Neural crest cell (in vitro differentiated cells): ENCODE results near the gene LPP. TPM values are rescaled to one million over a fixed set of nuclear protein-coding genes. Genes with fewer than 3 reads are reported as not detected.

Experiments
- DNase-seq: peaks from one replicate; pipeline ENCODE4 v3.0.0; 2021; ENCODE audit warnings: low read depth, mixed read lengths, low spot score
- H3K27ac Mint-ChIP-seq: one replicate; pipeline ENCODE4 v1.8.0; 2021; ENCODE audit warnings: mild to moderate bottlenecking, mixed read lengths; ENCODE audit not compliant: unreplicated experiment
- H3K27me3 Mint-ChIP-seq: 2 replicates; pipeline ENCODE4 v1.8.0; 2021; ENCODE audit warnings: low read depth, mild to moderate bottlenecking, mixed read lengths
- H3K36me3 Mint-ChIP-seq: 2 replicates; pipeline ENCODE4 v1.8.0; 2021; ENCODE audit warnings: low read depth, mild to moderate bottlenecking, mixed read lengths
- H3K4me1 Mint-ChIP-seq: 2 replicates; pipeline ENCODE4 v1.8.0; 2021; ENCODE audit warnings: mixed read lengths
- H3K4me3 Mint-ChIP-seq: one replicate; pipeline ENCODE4 v1.8.0; 2021; ENCODE audit warnings: mild to moderate bottlenecking, mixed read lengths
- H3K9me3 Mint-ChIP-seq: 2 replicates; pipeline ENCODE4 v1.8.0; 2021; ENCODE audit warnings: mixed read lengths
- CTCF ChIP-seq: fragments of 200-600 bp; sonication (generic); conservative IDR thresholded peaks from 2 replicates; pipeline ENCODE4 v1.5.0; 2021; ENCODE audit warnings: antibody characterized with exemption, mild to moderate bottlenecking
- total RNA-seq: library from RNA; stranded (reverse); gene quantifications from 2 replicates; pipeline ENCODE4 v1.2.1, GENCODE V29; 2021

Gene LPP
- total RNA-seq, 1 donor from 2014 or later, result 38.7 TPM

- Mint-ChIP-seq H3K4me3 (no peak overlapping the region), H3K36me3 (no peaks in the 10 kb centered on the region), H3K27ac (no peak overlapping the region), H3K27me3 (no peaks in the 10 kb centered on the region), H3K9me3 (no peaks in the 10 kb centered on the region), H3K4me1 (peaks cover 25% of the 10 kb centered on the region)
- DNase-seq, result no peak
- TF ChIP-seq CTCF, result no peak
These were observed 87.9 kb downstream of the LPP start for GRCh38 chr3:188241883-188242282.

GRCh38 chr3:188242436-188243123 is 88.6 kb downstream of the LPP start:
- no peak for DNase-seq
- H3K4me1 Mint-ChIP-seq, result peaks cover 21% of the 10 kb centered on the region
- H3K27me3 Mint-ChIP-seq, result no peaks in the 10 kb centered on the region
- no peak overlapping the region for H3K27ac Mint-ChIP-seq
- no peaks in the 10 kb centered on the region for H3K36me3 Mint-ChIP-seq
- H3K9me3 Mint-ChIP-seq, result no peaks in the 10 kb centered on the region
- H3K4me3 Mint-ChIP-seq, result no peak overlapping the region
- no peak for TF ChIP-seq CTCF

GRCh38 chr3:188243124-188243795 is 89.3 kb downstream of the LPP start:
- no peaks in the 10 kb centered on the region for H3K27me3 Mint-ChIP-seq
- H3K36me3 Mint-ChIP-seq, result no peaks in the 10 kb centered on the region
- peaks cover 25% of the 10 kb centered on the region for H3K4me1 Mint-ChIP-seq
- H3K9me3 Mint-ChIP-seq, result no peaks in the 10 kb centered on the region
- no peak for TF ChIP-seq CTCF
- no peak overlapping the region for H3K27ac Mint-ChIP-seq
- DNase-seq, result no peak
- no peak overlapping the region for H3K4me3 Mint-ChIP-seq

GRCh38 chr3:188244395-188244861 is 90.5 kb downstream of the LPP start:
- no peaks in the 10 kb centered on the region for H3K27me3 Mint-ChIP-seq
- H3K9me3 Mint-ChIP-seq, result no peaks in the 10 kb centered on the region
- peak overlapping the region; percentile 35 for H3K27ac Mint-ChIP-seq
- TF ChIP-seq CTCF, result no peak
- DNase-seq, result no peak
- peaks cover 2% of the 10 kb centered on the region for H3K36me3 Mint-ChIP-seq
- H3K4me1 Mint-ChIP-seq, result peaks cover 25% of the 10 kb centered on the region
- no peak overlapping the region for H3K4me3 Mint-ChIP-seq

- no peak for DNase-seq
These were observed 92.9 kb downstream of the LPP start for GRCh38 chr3:188246905-188247304.

More at GRCh38 chr3:188246905-188247304, 92.9 kb downstream of the LPP start:
- TF ChIP-seq CTCF, result no peak
- no peak overlapping the region for H3K27ac Mint-ChIP-seq
- H3K27me3 Mint-ChIP-seq, result no peaks in the 10 kb centered on the region
- H3K36me3 Mint-ChIP-seq, result peaks cover 5% of the 10 kb centered on the region
- H3K4me3 Mint-ChIP-seq, result no peak overlapping the region
- H3K4me1 Mint-ChIP-seq, result peaks cover 29% of the 10 kb centered on the region
- no peaks in the 10 kb centered on the region for H3K9me3 Mint-ChIP-seq
